HFFc6 (cell line): Measurements from ENCODE around the gene GMEB1. TPM values are rescaled to one million over a fixed set of nuclear protein-coding genes. Genes with fewer than 3 reads are reported as not detected.

Source experiments
- DNase-seq: peaks from one replicate; pipeline ENCODE4 v3.0.0-alpha.2; 2018
- H3K27ac Mint-ChIP-seq: 2 replicates; pipeline ENCODE4 v1.8.0; 2020; ENCODE audit warnings: mild to moderate bottlenecking, mixed read lengths
- H3K27me3 Mint-ChIP-seq: 2 replicates; pipeline ENCODE4 v1.8.0; 2021; ENCODE audit warnings: mild to moderate bottlenecking, moderate library complexity, mixed read lengths; ENCODE audit not compliant: insufficient read depth
- H3K36me3 Mint-ChIP-seq: 2 replicates; pipeline ENCODE4 v1.8.0; 2021; ENCODE audit warnings: low read depth, mixed read lengths
- H3K4me1 Mint-ChIP-seq: 2 replicates; pipeline ENCODE4 v1.8.0; 2020; ENCODE audit warnings: low read depth, mixed read lengths
- H3K4me3 Mint-ChIP-seq: 2 replicates; pipeline ENCODE4 v1.8.0; 2020; ENCODE audit warnings: mild to moderate bottlenecking, moderate library complexity, mixed read lengths
- H3K9me3 Mint-ChIP-seq: 2 replicates; pipeline ENCODE4 v1.8.0; 2020; ENCODE audit warnings: mild to moderate bottlenecking, mixed read lengths
- CTCF ChIP-seq: fragments of 200-600 bp; sonication (generic); IDR thresholded peaks from 2 replicates; pipeline ENCODE4 v1.5.0; 2021; ENCODE audit warnings: antibody characterized with exemption, mild to moderate bottlenecking
- total RNA-seq, 6 experiments: library from RNA; stranded (reverse); fragmentation: NEBNext Ultra II Directional; extraction: Animal tissue kit (Norgen Biotek cat#: 25700); gene quantifications; 2 replicates in 1 of 6; 3 replicates in 5 of 6; pipeline ENCODE4 v1.2.3, GENCODE V29; 2021

GMEB1 gene
- total RNA-seq, 6 experiments from 2014 or later = 11.1 to 13.2 (median 12.0) TPM

GRCh38 chr1:28735961-28736449 is 67.4 kb downstream of the GMEB1 start:
- no peaks in the 10 kb centered on the region; the same call in 1 of the 2 replicates for H3K27me3 Mint-ChIP-seq
- peaks cover 32% of the 10 kb centered on the region for H3K4me1 Mint-ChIP-seq
- H3K9me3 Mint-ChIP-seq = peaks cover 4% of the 10 kb centered on the region; the same call in 1 of the 2 replicates
- H3K27ac Mint-ChIP-seq = peak overlapping the region; percentile 99
- peak overlapping the region; percentile 96 for H3K4me3 Mint-ChIP-seq
- no peak for TF ChIP-seq CTCF
- peaks cover 29% of the 10 kb centered on the region for H3K36me3 Mint-ChIP-seq
- DNase-seq = no peak

- peak within 1 kb of the TSS; percentile 96 for H3K4me3 Mint-ChIP-seq
- no peaks in the 10 kb centered on the region; the same call in 1 of the 2 replicates for H3K27me3 Mint-ChIP-seq
- peaks cover 4% of the 10 kb centered on the region; the same call in 1 of the 2 replicates for H3K9me3 Mint-ChIP-seq
- H3K36me3 Mint-ChIP-seq = peaks cover 29% of the 10 kb centered on the region
- TF ChIP-seq CTCF = peak; percentile 97
- peak within 1 kb of the TSS; percentile 99 for H3K27ac Mint-ChIP-seq
- H3K4me1 Mint-ChIP-seq = peaks cover 32% of the 10 kb centered on the region
- DNase-seq = peak; percentile 93
These were observed 68.1 kb downstream of the GMEB1 start, which contains the start of gene YTHDF2 for GRCh38 chr1:28736450-28737306. YTHDF2 (plus strand) TSS chr1:28736940; CDS start chr1:28737121, 181 bp downstream.

- Mint-ChIP-seq H3K4me3 (peak overlapping the region; percentile 96), H3K9me3 (peaks cover 4% of the 10 kb centered on the region; the same call in 1 of the 2 replicates), H3K4me1 (peaks cover 32% of the 10 kb centered on the region), H3K27ac (peak overlapping the region; percentile 99), H3K36me3 (peaks cover 36% of the 10 kb centered on the region), H3K27me3 (no peaks in the 10 kb centered on the region)
- TF ChIP-seq CTCF = no peak
- DNase-seq = peak; percentile 12
These were observed 68.9 kb downstream of the GMEB1 start for GRCh38 chr1:28737307-28738132.

GRCh38 chr1:28740118-28740517 is 71.5 kb downstream of the GMEB1 start:
- no peaks in the 10 kb centered on the region for H3K27me3 Mint-ChIP-seq
- peaks cover 4% of the 10 kb centered on the region; the same call in 1 of the 2 replicates for H3K9me3 Mint-ChIP-seq
- peaks cover 55% of the 10 kb centered on the region for H3K36me3 Mint-ChIP-seq
- no peak for DNase-seq
- peak overlapping the region; percentile 19 for H3K27ac Mint-ChIP-seq
- TF ChIP-seq CTCF = no peak
- peaks cover 50% of the 10 kb centered on the region for H3K4me1 Mint-ChIP-seq
- peak overlapping the region; percentile 96 for H3K4me3 Mint-ChIP-seq

- no peak overlapping the region for H3K4me3 Mint-ChIP-seq
- H3K27ac Mint-ChIP-seq = no peak overlapping the region
These were observed 75.6 kb downstream of the GMEB1 start for GRCh38 chr1:28744184-28744583.

More at GRCh38 chr1:28744184-28744583, 75.6 kb downstream of the GMEB1 start:
- DNase-seq = no peak
- H3K27me3 Mint-ChIP-seq = no peaks in the 10 kb centered on the region
- H3K4me1 Mint-ChIP-seq = peaks cover 48% of the 10 kb centered on the region
- no peak for TF ChIP-seq CTCF
- H3K36me3 Mint-ChIP-seq = peaks cover 48% of the 10 kb centered on the region
- H3K9me3 Mint-ChIP-seq = no peaks in the 10 kb centered on the region
